CD4-positive, alpha-beta T cell treated with Interleukin-15 for 1 hour (primary cell): ENCODE measurements around the gene MMP3.
"Not testable (repeated sequence)": the region's sequence is repeated elsewhere in the genome, so short reads cannot be mapped to it uniquely, and the experiment has no call there.

Source experiments
- DNase-seq: peaks from one replicate; pipeline ENCODE4 v3.0.0-alpha.2; 2020

MMP3 gene

DNA sequence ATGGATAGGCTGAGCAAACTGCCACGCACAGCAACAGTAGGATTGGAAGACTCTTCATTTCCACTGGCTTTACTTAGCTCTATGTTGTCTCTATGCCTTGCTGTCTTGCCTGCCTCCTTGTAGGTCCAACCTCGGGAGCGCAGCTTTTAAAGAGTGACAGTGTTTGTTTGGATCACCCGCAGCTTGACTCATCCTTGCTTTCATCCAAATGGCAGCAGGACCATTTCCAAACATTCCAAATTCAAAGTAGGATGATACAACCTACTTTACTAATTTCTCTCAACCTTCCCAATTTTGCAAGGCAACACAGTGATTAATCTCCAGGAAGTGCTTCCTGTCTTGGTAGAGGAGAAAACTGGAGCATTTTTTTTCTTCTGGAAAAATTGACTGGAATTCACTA, at the start of gene MMP3:
Gene MMP3 (minus strand): TSS at position 121 of the 400 bp plus-strand sequence. CDS start 63 bp downstream, at position 58.
- no peak for DNase-seq

DNA sequence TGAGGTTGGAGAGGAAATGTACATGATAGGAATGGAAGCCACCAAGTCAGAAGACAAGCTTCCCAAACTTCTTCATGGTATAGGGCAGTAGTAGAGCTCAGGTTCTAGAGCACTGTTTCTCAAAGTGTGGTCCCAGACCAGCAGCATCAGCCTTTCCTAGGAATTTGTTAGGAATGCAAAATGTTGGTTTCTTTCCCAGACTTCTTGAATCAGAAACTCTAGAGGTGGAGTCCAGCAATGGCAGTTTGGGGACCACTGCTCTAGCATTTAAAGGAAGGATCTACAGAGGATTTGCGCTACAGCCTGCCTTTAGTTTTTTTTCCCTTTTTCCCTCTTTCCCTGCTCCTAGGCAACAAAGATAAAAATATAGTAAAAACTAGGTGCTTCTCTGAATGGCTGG, 48.3 kb upstream of the MMP3 start:
- DNase-seq, result no peak

DNA sequence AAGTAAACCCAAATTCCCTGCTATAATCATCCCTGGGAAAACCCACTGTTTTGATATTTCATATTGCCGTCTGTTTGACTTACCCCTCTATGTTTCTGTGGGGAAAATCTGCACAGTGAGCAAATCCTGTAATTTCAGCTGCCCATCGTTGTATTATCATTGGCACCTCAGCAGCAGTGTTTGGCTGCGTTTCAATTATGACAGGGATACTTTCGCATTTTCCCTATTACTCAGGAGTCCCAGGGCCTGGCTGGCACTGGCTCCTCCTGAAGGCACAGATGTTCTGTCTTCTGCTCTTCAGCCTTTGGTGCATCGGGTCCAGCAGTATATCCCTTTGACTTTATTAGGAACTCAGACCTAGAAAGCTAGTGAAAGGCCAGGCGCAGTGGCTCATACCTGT, 43.6 kb upstream of the MMP3 start:
- DNase-seq, result no peak

DNA sequence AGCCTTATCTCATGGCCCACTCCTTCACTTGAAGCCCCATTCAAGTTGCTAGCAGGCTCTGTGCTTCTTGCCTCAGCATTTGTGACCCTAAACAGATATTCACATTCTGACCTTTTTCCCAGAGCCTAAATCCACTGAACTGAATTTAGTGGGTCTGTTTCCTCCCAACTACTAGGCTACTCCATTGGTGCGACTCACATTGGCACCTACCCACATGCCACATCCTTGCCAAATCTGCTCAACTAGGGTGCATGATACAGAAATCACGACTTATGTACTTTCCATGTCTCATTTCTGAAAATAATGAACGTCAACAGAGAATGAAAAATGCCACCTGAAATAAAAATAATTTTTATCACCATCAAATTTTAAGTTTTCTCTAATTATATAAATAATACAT, 39.7 kb upstream of the MMP3 start:
- DNase-seq, result no peak

DNA sequence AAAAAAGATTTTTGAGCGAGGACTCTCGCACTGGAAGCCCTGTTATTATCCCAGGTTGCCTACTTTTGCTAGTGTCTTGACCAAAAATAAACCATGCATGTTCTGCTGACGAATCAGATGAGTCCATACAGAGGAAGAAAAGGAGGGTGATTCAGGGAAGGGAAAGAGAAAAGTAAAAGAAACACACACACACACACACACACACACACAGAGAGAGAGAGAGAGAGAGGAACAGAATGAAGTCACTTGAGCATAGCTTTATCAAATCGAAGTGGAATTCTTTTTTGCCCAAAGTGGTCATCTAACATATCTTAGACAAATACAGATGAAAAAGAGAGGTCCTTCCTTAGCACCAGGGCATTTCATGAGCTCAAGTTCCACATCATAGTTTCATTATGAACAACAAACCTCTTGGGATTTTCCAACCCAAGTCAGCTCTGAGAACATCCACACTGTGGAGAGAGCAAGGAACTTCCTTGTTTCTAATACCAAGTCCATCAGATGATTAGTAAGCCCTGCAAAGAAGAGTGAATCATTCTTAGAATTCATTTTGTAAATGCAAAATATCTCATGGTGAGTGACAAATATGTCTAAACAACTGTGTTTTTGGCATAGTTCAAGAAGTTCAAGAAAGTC, 39.1 kb upstream of the MMP3 start:
- no peak for DNase-seq

DNA sequence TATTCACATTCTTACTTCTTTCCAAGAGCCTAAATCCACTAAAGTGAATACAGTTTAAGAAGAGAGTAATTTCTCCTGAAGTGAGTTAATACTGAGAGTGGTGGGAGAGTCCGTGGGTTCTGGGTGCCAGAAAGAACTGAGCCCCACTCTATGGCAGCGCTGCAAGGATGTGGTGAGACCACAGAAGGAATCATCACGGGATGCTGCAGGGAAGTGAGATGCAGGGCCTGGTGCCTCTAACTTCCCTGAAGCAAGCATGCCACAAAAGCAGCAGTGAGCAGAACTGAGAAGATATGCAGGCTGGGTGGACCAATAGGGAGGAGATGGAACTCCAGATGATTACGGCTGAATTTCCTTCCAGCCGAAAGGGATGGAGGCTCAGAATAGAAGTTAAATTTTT, 36.4 kb upstream of the MMP3 start:
- no peak for DNase-seq

DNA sequence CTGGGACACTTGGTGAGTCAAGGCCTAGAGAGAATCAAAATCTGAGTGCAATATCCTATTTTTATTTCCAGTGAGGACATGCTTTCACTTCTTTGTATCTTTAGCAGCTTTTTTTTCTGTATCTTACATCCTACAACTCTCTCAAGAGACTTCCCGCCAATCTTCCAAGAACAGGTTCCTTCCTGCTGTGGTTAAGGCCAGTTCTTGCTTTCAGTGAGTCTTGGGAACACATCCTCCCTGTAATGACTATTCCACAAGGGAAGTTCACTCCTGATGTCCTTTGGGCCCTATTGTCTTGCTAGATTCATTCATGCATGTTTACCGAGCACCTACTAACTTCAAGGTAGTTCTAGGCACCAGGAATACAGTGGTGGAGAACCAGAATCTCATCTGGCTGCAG, 35.2 kb upstream of the MMP3 start:
- no peak for DNase-seq

DNA sequence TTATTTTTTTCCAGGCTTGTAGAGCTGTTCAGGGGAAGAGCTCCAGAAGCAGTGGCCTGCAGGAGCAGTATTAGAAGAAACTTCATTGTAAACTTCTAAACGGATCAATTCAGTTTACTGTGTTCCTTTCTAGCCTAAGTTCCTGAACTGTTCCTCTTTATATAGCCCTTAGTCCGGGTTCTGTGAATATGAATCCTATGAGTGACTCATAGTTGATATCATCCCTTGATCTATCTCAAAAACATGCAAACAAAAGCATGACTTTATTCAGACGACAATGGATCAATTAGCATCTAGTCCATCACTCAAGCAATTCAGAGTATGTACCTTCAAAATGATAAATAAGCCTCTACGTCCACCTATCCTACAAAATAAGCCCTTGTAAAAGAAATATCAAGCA, 31.4 kb upstream of the MMP3 start, which contains the start of gene MMP12:
Gene MMP12 (minus strand): TSS at position 131 of the 400 bp plus-strand sequence. CDS start 45 bp downstream, at position 86.
- DNase-seq, result no peak

DNA sequence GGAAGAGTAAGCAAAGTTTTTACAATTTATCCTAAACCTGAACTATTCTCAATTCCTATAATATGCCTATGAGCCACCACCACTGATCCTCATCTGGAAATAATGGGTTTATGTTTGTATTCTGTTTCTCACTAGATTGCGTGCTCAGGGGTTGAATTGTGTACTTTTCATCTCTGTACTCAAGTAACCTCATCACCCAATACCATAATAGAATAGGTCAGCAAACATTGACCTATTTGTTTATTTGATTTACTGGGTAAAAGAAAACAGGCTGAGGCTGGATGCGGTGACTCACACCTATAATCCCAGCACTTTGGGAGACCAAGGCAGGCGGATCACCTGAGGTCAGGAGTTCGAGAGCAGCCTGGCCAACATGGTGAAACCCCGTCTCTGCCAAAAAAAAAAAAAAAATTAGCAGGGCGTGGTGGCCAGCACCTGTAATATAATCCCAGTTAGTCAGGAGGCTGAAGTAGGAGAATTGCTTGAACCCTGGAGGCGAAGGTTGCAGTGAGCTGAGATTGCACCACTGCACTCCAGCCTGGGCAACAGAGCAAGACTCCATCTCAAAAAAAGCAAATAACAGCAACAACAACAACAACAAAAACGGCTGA, 26.1 kb upstream of the MMP3 start:
- DNase-seq, result not testable (repeated sequence)

DNA sequence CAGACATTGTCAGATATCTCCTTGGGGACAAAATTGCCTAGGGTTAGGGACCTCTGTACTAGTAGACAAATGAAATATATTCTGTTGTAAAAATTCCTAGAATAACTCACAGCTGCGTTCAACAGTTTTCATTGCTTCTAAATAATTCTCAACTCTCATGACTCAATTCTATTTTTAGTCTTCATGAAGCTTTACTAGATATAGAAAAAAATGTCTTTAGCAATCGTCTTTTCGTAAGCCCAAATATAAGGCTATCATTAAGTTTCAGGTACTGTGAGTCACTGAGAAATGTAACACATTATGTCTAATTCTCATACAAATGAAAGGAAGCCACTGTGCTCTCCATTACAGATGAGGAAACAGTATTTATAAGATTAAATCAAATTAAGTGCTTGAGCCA, 24.9 kb upstream of the MMP3 start:
- DNase-seq, result no peak

DNA sequence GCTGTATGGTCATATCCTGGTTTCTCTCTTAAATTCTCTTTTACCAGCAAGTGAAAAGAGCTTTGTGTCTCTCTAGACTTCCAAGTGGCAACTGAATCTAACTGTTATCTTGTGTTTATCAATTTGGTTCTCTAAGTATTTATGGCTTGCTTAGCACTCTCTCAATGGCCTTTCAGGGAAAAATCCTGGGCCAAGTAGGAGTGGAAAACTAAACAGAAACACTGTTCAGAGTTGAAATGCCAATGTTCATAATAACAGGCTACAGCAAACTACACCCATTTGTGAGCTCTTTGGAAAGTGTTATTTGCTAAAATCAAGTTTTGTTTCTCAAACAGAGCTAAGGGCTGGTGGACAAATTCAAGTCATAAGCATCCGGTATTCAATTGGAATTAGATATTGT, 21.3 kb upstream of the MMP3 start:
- no peak for DNase-seq

DNA sequence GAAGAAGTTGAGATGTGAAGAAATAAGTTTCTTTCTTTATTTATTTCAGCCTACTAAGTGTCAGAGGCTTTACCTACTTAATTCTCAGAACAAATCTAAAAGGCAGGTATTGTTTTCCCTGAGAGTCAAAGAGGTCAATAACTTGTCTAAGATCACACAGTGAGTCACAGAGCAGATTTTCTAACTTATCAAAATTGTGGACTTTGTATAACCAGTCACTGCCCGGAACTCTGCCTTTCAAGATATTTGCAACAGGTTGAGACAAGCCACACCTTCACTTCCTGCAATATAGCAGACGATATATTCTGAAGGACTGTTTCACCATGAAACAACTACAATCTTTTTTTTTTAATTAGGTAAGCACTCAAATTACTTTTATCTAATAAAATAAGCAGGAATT, 10.5 kb upstream of the MMP3 start:
- no peak for DNase-seq

DNA sequence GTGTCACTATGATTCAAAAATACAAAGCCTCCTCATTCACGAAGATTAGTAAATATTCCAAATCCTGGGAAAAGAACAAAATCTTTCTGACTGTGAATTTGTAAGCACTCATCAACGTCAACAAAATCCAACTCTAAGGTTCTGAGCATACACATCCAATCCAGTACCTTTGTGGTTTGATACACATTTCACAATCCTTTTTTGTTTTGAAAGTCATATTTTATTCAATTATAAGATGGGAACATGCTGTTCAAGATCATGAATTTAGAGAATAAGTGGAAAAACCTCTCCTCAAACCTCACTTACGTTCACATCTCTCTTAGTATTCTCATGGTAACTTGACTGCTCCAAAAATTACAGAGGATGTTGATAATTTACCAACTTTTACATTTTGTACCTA, 9.6 kb upstream of the MMP3 start:
- no peak for DNase-seq

DNA sequence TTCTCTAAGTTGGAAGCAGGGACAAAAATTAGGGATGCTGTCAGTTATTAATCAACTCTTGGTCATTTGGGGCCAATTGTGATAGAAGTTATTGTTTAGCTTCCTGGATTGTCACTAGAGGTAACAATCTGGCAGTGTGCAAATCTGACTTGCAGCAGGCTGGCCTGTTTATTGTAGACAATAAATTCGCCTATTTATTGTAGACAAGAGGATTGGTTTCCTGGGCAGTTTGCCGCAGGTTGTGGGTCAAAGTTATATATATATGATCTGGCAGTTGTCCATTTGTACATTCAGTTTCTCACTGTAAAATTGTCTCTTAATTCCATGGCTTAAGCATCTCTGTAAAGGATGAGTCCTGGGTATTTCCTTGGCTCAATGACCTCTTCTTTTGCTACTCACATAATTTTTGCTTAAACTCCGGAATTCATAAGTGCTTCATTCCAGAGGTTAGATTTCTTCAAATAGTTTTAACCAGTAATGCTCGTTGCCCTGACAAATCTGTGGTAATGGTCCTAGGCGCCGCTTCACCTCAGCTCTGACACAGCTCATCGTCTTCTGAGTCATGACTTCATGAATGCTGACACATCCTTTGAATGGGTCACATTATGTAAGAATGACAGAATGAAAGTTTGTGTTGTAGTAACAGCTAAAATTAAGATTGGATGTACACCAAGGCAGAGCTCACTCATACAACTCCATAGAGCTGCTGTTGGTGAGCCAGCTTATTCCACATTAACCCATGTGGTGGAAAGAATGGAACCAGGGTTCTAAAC, 7.8 kb upstream of the MMP3 start:
- no peak for DNase-seq

DNA sequence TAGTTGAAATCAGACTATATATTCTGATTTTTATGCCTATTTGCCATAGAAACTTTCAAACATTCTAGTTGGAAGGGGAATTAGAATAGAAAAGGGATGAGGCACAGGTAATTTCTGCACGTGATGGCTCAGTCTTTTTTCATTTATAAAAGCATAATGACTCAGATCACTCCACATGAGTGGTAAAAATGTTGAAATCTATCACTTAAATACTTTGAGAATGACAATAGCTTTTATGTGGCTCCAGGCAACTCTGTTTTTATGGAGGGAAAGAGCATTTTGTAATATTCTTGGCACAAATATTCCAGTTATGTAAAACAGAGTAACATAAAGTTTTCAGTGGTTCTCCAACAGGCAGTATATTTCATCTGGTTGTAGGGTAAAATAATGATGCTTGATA, 5.9 kb upstream of the MMP3 start:
- no peak for DNase-seq

DNA sequence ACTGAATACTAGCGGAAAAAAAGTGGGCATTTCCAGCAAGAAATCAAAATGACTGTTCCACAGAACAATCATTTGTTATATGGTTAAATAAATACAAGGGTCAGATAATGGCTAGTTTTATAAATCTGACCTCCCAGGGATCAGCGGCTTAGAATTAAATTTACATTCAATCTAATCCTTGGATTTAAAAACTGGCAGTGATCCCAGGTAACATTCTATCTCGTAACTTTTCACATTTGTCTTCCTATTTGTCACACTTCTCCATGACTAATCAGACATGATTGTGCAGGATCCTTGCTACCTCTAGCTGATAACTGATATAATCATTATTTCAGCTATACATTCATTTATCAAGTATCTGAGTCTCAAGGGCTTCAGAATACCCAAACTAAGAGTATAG, 2.9 kb upstream of the MMP3 start:
- DNase-seq, result no peak

DNA sequence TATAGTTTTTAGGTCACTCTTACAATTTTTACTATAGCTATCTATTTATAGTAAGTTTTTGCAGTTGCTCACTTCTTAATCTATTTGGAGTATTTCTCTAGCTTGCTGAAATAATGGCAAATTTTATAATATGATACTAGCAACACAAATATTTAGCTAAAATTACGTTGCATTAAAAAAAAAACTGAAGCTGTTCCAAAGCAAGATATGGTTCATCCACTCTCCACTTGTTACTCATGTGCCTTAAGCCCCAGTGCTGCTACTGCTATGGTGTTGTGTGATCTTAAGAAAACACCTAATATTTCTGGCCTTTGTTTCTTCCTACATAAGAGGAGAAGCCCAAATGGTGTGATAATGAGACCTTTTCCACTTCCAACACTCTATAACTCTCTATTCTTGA, 479 bp downstream of the MMP3 start:
- no peak for DNase-seq

DNA sequence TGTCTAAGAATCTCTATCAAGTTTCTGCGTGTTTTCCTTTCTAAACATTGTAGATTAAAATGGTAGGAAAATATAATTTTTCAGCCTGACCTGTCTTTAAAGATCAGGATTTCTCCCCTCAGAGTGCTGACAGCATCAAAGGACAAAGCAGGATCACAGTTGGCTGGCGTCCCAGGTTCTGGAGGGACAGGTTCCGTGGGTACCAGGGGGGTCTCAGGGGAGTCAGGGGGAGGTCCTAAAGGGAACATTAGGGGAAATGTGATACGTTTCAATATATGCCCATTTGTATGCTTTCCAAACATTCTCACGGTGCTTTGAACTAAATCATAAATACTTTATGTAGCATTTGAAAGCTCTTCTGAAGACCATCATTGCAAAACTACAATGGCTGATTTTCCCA, 3.4 kb downstream of the MMP3 start:
- no peak for DNase-seq

DNA sequence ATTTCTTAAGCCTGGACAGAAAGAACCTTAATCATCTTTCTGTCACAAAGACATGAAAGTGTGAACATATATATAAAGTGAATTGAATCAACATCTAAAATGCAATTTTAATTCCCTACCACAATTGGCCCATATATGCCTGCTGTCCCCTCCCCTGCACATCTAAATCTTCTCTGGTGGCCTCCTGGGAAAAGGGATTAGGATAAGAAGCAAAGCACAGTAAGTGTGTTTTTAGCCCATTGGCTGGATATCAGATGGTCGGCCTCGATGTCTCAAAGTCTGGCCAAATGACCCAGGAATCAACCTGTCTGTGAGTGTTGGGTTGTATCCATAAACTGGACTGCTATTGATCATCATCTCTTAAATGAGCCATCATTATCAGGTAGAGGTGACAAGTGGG, 5.8 kb downstream of the MMP3 start:
- DNase-seq, result no peak

DNA sequence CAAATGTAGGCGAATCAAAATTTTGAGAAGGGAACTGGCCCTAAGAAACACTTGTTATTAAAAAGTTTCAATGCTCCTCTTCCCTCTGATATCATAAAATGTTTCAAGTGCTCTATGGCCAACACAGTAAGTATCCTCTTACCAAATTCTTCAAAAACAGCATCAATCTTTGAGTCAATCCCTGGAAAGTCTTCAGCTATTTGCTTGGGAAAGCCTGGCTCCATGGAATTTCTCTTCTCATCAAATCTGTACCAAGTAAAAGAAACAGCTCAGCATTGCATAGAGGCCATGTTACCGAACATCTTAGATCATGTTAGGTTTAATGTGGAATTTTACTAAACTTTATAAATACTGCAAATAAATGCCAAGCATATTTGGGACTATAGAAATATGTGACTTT, 6.3 kb downstream of the MMP3 start:
- DNase-seq, result no peak

DNA sequence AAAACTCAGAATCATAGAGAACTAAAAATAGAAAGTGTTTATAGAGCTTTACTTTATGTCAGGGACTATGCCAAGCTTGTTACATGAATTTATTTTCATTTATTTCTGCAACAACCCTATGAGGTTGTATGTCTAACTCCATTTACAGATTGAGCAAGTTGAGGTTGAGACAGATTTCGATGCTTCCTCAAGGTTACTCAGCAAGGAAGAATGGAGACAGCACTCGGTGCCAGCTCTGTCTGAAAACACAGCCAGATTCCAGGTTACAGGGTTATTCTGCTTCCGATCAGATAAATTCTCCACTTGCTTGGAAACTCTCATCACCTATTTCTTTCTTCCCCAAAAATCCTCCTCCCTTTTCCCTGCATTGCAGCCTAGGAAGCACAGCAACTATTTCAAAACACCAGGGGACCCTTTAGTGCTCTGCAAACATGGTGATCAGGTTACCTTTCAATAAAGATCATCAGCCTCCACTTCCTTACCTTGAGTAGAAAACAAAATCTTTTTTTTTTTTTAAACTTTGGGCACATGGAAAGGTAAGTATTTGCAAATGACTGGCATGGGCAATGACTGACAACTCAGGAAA, 7.0 kb downstream of the MMP3 start:
- no peak for DNase-seq

DNA sequence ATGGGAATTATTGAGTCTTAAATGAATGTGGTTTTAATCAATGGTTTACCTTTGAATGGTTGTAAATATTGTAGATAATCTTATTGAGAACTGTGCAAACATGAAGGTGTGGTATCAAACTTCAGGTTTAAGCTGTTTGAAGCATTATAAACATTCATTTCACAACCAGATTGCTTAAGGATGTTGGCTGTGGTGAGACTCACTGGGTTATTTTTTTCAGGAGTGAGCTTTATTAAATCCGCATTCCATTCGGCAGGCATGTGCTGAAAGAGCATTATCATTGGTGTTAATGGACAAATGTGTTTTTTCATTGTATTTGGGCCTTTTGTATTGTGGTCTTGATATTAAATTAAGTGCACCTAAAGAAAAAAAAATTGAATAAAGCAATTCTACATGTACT, 9.7 kb downstream of the MMP3 start:
- DNase-seq, result no peak

DNA sequence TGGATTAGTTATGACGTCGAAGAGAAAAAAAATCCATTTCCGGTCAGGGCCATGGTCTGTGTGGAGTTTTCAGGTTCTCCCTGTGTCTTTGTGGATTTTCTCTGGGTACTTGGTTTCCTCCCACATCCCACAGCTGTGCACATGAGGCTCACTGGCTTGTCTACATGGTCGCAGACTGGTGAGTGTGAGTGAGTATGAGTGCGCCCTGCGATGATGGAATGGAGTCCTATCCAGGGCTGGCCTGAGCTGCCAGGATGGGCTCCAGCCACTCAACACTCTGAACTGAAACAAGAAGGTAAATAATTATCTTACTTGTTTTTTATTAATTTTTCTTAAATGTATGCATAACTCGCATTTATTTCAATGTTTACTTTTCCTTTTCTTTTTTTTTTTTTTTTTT, 10.8 kb downstream of the MMP3 start:
- no peak for DNase-seq
